Measurements from ENCODE around the gene GTF3C5.

GRCh38 chr9:133059623-133060022 lies 28.8 kb downstream of the GTF3C5 start:
- no peak for TF ChIP-seq POLR2A (IDR thresholded peaks at IDR 0.05)
- TF ChIP-seq CTCF (IDR thresholded peaks at IDR 0.05), result no peak

All from stomach (tissue), 4 donors.